ENCODE data around the gene KIF19. TPM values are rescaled to one million over a fixed set of nuclear protein-coding genes. Genes with fewer than 3 reads are reported as not detected.
"Not testable (repeated sequence)": the region's sequence is repeated elsewhere in the genome, so short reads cannot be mapped to it uniquely, and the experiment has no call there.

The KIF19 gene, protein sequence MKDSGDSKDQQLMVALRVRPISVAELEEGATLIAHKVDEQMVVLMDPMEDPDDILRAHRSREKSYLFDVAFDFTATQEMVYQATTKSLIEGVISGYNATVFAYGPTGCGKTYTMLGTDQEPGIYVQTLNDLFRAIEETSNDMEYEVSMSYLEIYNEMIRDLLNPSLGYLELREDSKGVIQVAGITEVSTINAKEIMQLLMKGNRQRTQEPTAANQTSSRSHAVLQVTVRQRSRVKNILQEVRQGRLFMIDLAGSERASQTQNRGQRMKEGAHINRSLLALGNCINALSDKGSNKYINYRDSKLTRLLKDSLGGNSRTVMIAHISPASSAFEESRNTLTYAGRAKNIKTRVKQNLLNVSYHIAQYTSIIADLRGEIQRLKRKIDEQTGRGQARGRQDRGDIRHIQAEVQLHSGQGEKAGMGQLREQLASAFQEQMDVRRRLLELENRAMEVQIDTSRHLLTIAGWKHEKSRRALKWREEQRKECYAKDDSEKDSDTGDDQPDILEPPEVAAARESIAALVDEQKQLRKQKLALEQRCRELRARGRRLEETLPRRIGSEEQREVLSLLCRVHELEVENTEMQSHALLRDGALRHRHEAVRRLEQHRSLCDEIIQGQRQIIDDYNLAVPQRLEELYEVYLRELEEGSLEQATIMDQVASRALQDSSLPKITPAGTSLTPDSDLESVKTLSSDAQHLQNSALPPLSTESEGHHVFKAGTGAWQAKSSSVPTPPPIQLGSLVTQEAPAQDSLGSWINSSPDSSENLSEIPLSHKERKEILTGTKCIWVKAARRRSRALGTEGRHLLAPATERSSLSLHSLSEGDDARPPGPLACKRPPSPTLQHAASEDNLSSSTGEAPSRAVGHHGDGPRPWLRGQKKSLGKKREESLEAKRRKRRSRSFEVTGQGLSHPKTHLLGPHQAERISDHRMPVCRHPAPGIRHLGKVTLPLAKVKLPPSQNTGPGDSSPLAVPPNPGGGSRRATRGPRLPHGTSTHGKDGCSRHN
- 1 to 10 TPM in 4 of 5 donors, under 1 TPM in 1; 0.63 to 2.6 (median 1.5) TPM for polyA plus RNA-seq (ENCODE audit: insufficient read depth in 1 of 5, insufficient read length in 5 of 5, low replicate concordance in 1 of 5)
- long read RNA-seq, donor 1, result 0 reads
- long read RNA-seq, donor 2, result 0 reads
- long read RNA-seq, donor 3, result 0 reads
- long read RNA-seq, donor 4, result 0 reads
- long read RNA-seq, donor 5, result 0 reads
- long read RNA-seq, donor 6, partial matches to known transcripts, result 0 of 1 reads
- long read RNA-seq, donor 6, other reads (novel, unspliced or antisense), result 0 of 1 reads
- long read RNA-seq, donor 7, result 0 reads
- long read RNA-seq, donor 8, result 0 reads

GRCh38 chr17:74325743-74326379 lies at the start of gene KIF19:
Gene KIF19, plus strand, starts transcription at chr17:74326226. Its CDS starts 124 bp downstream, at chr17:74326350.
- DNase-seq, result peak; percentile 40 to 42

DNA sequence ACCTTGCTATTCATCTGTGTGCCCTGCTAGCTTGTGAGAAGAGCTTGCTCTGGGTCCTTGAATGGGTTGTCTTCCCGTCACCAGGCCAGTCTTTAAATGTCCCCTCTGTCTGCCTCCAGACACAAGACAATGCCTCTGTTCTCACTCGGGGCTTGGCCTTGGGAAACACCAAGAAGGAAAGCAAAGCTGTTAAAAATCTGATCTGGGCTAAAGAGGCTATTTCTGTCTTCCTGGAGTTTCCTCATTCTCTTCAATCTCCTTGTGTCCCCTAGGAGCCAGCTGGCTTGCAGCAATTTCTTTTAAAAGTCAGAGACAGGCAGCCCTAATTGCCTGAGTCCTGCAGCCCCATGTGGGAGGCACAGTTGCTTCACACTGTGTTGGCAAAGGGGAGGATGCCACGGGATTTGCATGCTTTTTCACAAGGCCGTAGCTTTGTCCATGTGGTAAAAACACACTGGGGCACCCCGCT lies 49.5 kb upstream of the KIF19 start:
- DNase-seq, result no peak

GRCh38 chr17:74277935-74278334 lies 48.1 kb upstream of the KIF19 start:
- DNase-seq, result no peak

DNA sequence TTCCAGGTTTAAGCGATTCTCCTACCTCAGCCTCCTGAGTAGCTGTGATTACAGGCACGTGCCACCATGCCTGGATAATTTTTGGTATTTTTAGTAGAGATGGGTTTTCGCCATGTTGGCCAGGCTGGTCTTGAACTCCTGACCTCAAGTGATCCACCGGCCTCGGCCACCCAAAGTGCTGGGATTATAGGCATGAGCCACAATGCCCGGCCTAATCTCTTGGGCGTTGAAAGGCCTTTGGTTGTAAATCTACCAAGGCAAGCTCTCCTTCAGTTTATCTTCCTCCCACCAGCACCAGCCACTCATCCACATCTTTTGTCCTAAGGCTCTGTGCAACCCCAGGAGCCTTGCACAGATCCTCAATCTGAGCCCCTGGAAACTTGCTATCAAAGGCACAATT lies 46.4 kb upstream of the KIF19 start:
- DNase-seq, result not testable (repeated sequence)

GRCh38 chr17:74280093-74280513 lies 45.9 kb upstream of the KIF19 start:
- no peak for DNase-seq

GRCh38 chr17:74281799-74282198 lies 44.2 kb upstream of the KIF19 start:
- no peak for DNase-seq

- DNase-seq, result not testable (repeated sequence)
Observed at GRCh38 chr17:74282274-74282586, 43.8 kb upstream of the KIF19 start.

DNA sequence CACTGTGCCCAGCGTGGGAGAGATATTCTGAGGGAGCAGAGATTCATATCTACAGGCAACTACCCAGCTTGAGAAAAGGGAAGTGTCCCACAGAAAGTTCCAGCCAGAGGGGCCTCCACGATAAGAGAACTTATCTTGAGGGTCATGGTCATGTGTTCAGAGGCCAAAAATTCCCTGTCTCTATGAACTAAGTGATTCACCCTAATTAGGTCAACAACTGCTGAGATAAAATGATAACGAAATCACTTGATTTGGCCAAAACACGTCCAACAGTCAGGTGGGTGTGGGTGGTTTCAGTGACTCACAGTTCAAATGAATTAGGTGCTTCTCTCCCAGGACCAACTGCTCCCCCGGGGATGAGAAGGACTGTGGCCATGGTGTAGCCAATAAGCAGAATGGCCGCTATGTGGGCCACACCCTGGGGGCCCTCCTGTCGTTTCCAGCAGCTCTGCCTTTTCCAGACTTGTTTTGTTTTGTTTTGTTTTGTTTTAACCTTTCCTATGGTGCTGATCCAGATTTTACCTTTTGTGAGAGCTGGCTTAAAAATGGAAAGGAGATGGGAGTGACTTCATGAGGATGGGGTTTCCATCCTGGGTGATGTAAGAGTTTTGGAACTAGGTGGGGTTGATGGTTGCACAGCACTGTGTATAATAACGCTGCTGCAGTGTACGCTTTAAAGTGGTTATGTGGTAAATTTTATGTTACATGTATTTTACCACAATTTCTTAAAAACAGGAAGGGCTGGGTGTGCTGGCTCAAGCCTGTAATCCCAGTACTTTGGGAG lies 43.2 kb upstream of the KIF19 start:
- DNase-seq, result no peak

GRCh38 chr17:74283371-74283673 lies 42.7 kb upstream of the KIF19 start:
- no peak for DNase-seq

DNA sequence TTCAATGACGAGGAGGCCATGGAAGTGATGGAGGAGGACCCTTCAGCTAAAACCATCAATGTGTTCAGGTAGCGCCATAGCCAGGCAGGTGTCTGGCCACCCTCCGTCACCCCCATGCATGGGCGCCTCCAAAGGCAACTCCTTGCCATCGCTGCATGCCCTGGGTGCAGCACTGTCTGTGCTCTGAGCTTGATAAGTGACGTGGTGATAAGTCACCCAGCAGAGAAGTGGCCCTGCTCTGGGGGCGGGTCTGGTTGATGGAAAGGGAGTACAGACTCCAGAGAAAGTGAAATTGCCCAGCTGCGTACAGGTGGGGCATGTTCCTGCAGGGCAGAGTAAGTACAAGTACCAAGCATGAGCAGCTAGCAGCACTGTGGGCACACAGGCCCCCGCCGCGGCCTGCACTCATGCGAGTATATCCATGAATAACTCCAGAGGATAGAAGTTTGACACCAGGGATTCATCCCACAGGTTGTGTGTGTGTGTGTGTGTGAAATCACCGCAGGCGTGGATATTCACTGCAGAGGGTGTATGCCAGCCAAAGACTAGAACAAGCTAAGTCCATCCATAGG lies 38.9 kb upstream of the KIF19 start:
- DNase-seq, result no peak

DNA sequence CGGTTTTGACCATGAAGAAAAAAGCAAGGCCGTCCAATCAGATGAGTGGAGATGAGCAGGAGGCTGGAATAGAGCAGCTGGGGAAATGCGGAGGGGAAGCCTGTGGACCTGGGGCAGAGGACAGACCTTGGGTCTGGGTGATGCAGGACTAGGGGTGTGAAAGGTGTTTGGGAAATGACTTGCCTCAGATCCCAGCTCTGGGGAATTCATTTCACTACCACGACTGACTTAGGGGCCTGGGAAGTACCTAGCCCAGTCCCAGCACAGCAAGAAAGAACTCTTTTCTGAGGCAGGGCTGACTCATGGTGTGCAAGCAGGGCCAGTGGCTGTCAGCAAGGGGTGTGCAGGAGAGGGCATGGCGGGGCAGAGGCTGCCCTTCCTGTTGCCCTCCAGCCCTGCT lies 37.2 kb upstream of the KIF19 start:
- DNase-seq, result no peak

DNA sequence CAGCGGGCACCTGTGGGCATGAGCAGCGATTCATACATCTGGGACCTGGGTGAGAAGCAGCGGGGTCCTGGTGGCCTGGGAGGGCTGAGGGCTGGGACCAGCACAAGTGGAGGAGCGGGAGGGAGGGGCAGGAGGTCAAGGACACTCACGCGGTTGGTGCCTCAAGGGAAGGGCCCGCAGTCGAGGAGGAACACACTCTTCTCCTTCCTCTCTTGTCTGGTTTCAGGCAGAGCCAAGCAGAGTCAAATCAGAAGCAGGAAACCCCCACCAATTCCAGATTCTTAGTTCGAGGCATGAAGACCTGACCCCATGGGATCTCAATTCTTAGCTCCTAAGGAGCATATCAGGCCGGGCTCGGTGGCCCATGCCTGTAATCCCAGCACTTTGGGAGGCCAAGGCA lies 36.3 kb upstream of the KIF19 start:
- no peak for DNase-seq

GRCh38 chr17:74290340-74290739 lies 35.7 kb upstream of the KIF19 start:
- DNase-seq, result no peak

DNA sequence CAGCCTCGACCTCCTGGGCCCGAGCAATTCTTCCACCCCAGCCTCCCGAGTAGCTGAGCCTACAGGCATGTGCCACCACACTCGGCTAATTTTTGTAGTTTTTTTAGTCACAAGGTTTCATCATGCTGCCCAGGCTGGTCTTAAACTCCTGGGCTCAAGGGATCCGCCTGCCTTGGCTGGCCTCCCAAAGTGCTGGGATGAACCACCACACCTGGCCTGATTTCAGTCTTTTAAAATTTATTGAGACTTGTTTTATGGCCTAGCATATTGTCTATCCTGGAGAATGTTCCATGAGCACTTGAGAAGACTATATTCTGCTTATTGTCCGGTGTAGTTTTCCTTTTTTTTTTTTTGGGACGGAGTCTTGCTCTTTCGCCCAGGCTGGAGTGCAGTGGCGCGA lies 33.5 kb upstream of the KIF19 start:
- DNase-seq, result no peak

GRCh38 chr17:74295625-74296547 lies 30.1 kb upstream of the KIF19 start:
- no peak for DNase-seq

DNA sequence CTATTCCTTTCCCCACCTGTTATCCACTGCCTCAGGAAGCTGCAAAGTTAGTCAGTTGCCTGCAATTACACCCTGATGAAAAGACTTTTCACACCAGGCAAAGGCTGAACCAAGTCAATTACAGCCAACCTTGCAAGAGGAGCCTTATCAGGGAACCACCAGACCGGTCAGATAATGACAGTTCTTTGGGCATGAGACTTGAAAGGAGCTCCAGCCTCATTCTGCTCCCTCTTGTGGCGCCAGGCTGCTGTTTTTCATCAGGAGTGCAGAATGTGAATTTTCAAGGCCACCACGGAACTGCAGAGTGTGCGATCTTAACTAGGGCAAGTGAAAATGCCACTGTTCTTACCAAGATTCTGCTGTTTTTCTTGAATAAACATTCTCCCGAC lies 29.5 kb upstream of the KIF19 start:
- no peak for DNase-seq

DNA sequence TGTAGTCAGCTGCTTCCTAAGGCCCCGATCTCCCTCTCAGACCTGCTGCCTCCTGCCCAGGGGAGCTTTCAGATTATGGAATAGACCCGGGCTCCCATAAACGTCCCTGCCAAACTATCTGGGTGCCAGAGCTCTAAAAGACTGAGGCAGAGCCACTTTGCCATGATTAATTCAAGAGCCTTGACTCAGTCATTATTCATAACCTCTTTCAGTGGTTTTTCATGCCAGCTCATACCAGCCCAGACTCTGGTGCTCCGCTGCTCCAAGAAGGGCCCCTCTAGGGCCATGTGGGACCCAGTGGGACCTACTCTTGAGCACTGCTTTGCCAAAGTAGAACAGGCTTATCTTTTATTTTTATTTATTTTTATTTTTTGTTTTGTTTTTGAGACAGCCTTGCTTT lies 28.1 kb upstream of the KIF19 start:
- DNase-seq, result no peak

DNA sequence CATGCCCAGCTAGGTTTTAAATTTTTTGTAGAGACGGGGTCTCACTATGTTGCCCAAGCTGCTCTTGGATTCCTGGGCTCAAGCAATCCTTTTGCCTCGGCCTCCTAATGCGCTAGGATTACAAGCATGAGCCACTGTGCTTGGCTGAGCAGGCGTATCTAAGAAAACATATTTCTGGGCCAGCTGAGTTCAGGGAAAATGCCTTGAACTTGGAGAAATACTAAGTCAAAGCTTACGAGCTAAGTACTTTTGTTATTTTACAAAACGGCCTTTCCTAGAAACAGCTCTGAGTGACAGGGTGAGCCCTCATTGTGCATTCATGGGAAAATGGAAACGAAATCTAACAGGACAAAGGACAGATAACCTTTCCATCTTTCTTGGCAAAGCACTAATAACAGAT lies 27.2 kb upstream of the KIF19 start:
- DNase-seq, result no peak

GRCh38 chr17:74299226-74300009 lies 26.6 kb upstream of the KIF19 start:
- DNase-seq, result no peak

Measured in right lung (tissue), 10 donors.